Osteocyte (in vitro differentiated cells): Measurements from ENCODE around the gene SACM1L. TPM values are rescaled to one million over a fixed set of nuclear protein-coding genes. Genes with fewer than 3 reads are reported as not detected.

Source experiments
- DNase-seq: peaks from one replicate; pipeline ENCODE4 v3.0.0; 2021; ENCODE audit warnings: mixed read lengths; ENCODE audit not compliant: unreplicated experiment; ENCODE audit errors: extremely low spot score
- H3K27ac Mint-ChIP-seq: one replicate; pipeline ENCODE4 v1.8.0; 2021; ENCODE audit warnings: mild to moderate bottlenecking, mixed read lengths; ENCODE audit not compliant: unreplicated experiment
- H3K27me3 Mint-ChIP-seq: one replicate; pipeline ENCODE4 v1.8.0; 2021; ENCODE audit warnings: mixed read lengths; ENCODE audit not compliant: unreplicated experiment
- H3K36me3 Mint-ChIP-seq: one replicate; pipeline ENCODE4 v1.8.0; 2021; ENCODE audit warnings: mixed read lengths; ENCODE audit not compliant: unreplicated experiment
- H3K4me1 Mint-ChIP-seq: one replicate; pipeline ENCODE4 v1.8.0; 2021; ENCODE audit warnings: mixed read lengths; ENCODE audit not compliant: unreplicated experiment
- H3K4me3 Mint-ChIP-seq: one replicate; pipeline ENCODE4 v1.8.0; 2021; ENCODE audit warnings: mild to moderate bottlenecking, moderate library complexity, mixed read lengths; ENCODE audit not compliant: unreplicated experiment
- H3K9me3 Mint-ChIP-seq: one replicate; pipeline ENCODE4 v1.8.0; 2021; ENCODE audit warnings: mixed read lengths; ENCODE audit not compliant: unreplicated experiment
- total RNA-seq: library from RNA; stranded (reverse); gene quantifications from 2 replicates; pipeline ENCODE4 v1.2.1, GENCODE V29; 2021
- TF ChIP-seq, protein P1 (sequence below): fragments of 200-600 bp; sonication (generic); IDR thresholded peaks from 2 replicates; pipeline ENCODE4 v1.5.0; 2021; ENCODE audit warnings: antibody characterized with exemption, mild to moderate bottlenecking, moderate library complexity

Gene SACM1L
- total RNA-seq, 1 donor from 2014 or later: 38.3 TPM

DNA sequence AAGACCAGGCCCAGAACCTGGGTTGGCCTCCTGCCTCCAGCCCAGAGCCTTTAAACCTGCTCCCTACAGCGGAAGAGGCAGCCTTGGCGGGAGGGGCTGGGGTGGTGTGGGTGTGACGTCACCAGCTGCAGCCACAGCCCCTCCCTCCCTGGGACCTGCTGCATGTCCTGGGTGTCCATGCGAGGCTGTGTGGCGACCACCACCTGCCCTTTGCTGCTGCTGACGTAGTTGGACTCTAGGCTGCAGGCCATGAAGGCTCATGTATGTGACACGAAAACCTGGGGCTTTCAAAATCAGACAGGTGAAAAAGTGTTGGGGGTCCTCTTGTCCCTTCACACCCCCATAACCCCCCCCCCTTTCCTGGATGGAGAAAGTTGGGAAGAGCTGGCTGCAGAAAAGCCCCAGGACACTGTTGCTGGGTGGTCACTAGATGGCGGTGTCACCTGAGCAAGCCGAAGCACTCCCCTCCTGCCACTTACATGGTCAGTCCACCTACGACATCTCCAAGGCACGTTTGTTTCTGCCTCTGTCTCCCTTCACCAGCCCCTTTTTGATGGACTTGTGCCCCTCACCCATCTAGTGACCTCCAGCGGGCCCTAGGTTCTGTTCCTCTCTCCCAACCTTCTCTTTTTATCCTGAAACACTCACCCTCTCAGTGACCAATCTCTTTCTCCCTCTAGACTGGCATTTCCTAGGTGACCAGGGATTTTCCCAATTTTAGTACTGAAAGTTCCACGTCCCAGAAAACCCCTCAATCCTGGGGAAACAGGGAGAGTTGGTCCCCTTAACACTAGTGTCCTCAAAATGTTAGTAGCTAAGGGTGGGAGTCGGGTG lies 71.9 kb downstream of the SACM1L start:
- Mint-ChIP-seq H3K9me3 (no peaks in the 10 kb centered on the region), H3K4me1 (peaks cover 10% of the 10 kb centered on the region), H3K4me3 (no peak overlapping the region), H3K27ac (no peak overlapping the region), H3K27me3 (peaks cover 9% of the 10 kb centered on the region), H3K36me3 (no peaks in the 10 kb centered on the region)
- peak; percentile 79 for DNase-seq
- TF ChIP-seq, protein P1, sequence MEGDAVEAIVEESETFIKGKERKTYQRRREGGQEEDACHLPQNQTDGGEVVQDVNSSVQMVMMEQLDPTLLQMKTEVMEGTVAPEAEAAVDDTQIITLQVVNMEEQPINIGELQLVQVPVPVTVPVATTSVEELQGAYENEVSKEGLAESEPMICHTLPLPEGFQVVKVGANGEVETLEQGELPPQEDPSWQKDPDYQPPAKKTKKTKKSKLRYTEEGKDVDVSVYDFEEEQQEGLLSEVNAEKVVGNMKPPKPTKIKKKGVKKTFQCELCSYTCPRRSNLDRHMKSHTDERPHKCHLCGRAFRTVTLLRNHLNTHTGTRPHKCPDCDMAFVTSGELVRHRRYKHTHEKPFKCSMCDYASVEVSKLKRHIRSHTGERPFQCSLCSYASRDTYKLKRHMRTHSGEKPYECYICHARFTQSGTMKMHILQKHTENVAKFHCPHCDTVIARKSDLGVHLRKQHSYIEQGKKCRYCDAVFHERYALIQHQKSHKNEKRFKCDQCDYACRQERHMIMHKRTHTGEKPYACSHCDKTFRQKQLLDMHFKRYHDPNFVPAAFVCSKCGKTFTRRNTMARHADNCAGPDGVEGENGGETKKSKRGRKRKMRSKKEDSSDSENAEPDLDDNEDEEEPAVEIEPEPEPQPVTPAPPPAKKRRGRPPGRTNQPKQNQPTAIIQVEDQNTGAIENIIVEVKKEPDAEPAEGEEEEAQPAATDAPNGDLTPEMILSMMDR: peak; percentile 76

DNA sequence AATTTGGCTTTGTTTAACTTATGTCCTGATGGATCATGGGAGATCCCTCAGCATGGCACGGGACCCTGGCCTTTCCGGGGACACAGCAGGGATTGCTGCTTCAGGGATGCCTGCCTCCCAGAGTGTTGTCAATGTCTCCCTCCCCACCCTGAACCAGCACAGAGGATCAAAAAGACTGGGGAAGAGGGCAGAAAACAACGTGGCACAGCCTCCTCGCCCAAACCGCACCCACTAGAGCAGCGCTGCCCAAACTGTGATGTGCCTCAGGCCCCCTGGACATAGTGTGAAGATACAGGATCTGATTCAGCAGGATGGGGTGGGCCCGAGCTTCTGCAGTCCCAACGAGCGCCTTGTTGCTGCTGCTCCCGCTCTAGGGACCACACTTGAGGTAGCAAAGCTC lies 72.6 kb downstream of the SACM1L start:
- Mint-ChIP-seq H3K27me3 (peaks cover 15% of the 10 kb centered on the region), H3K4me3 (no peak overlapping the region), H3K27ac (no peak overlapping the region), H3K36me3 (no peaks in the 10 kb centered on the region), H3K4me1 (peaks cover 10% of the 10 kb centered on the region), H3K9me3 (peaks cover 4% of the 10 kb centered on the region)
- DNase-seq: peak; percentile 81
- TF ChIP-seq, protein P1: no peak

DNA sequence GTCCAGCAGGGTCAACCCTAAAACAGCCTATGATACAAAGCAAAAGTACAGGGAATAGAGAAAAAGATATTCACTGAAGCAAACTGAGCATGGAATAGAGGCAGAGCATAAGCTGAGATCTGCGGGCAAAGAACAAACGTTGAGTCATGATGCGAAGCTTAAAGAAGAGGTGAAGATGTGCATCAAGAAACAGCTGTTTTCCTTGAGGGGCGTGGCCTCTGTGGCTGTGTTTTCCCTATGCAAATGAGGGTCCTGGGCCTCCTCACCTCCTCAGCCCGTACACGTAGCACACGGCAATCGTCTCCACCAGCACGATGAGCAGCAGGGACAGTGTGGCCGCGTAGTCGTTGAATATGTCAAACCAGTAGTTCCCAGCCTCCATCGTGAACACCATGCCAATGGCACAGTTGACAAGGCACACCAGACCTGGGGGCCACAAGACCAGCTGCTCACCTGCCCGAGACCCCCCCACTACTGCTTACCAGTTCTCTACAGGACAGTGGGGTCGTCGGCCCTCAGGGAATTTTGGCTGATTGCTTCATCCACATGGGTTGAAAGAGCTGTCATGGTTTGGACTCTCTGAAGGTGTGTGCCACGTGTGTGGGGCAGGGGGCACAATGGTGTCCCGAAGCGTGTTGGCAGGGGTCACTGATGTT lies 73.6 kb downstream of the SACM1L start:
- peaks cover 10% of the 10 kb centered on the region for H3K4me1 Mint-ChIP-seq
- TF ChIP-seq, protein P1: no peak
- peaks cover 14% of the 10 kb centered on the region for H3K9me3 Mint-ChIP-seq
- no peak overlapping the region for H3K4me3 Mint-ChIP-seq
- peaks cover 23% of the 10 kb centered on the region for H3K27me3 Mint-ChIP-seq
- peak; percentile 56 for DNase-seq
- no peaks in the 10 kb centered on the region for H3K36me3 Mint-ChIP-seq
- H3K27ac Mint-ChIP-seq: no peak overlapping the region

DNA sequence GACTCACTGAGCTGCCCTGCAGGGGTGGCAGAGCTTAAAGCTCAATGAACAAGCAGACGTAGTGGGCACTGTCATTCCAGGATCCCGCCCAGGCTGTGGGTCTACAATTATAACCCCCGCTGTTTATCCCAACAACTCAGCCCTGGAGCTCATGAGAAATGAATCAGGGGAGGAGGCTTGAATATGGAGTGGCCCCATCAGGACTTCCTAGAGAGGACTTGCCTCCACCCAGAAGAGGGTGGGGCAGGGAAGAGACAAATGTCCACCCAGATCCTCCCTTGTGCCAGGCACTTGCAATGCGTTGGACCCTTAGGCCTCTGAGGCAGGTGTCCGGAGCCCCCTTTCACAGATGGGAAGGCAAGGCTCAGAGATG lies 74.1 kb downstream of the SACM1L start:
- TF ChIP-seq, protein P1: no peak
- Mint-ChIP-seq H3K27me3 (peaks cover 28% of the 10 kb centered on the region), H3K4me3 (no peak overlapping the region), H3K27ac (no peak overlapping the region), H3K4me1 (peaks cover 10% of the 10 kb centered on the region), H3K36me3 (no peaks in the 10 kb centered on the region), H3K9me3 (peaks cover 16% of the 10 kb centered on the region)
- DNase-seq: peak; percentile 69

DNA sequence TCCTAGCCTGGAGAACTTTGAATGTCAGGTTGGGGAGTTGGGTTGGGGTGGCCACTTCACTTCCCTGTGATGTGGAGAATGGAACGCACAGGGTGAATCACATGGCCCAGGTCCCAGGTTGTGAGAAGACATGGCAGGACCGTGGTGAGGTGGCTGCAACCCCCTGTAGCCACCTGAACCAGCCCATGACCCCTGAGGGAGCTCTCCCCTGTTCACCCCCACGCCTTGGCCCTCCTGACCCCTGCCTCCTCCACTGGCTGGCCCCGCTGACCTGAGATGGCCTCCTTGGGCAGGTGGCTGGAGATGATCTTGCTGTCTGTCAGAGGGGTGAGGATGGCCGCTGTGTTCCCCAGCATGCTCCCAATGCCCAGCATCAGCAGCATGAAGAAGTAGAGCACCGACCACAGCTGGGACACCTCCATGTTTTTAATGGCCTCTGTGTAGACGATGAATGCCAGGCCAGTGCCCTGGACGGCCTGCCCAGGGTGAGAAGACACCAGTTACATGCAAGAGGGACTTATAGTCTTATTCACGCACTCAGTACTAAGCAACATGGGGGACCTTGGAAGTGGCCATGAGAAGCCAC lies 76.2 kb downstream of the SACM1L start:
- Mint-ChIP-seq H3K27ac (no peak overlapping the region), H3K36me3 (no peaks in the 10 kb centered on the region), H3K9me3 (peaks cover 16% of the 10 kb centered on the region), H3K27me3 (peaks cover 49% of the 10 kb centered on the region), H3K4me1 (peaks cover 10% of the 10 kb centered on the region), H3K4me3 (no peak overlapping the region)
- TF ChIP-seq, protein P1: no peak
- DNase-seq: peak; percentile 80
